Esophagus squamous epithelium (tissue), 4 donors: ENCODE measurements around the gene PDLIM7.

Experiments used
- CTCF ChIP-seq, 6 experiments: fragments of 450-650 bp in 4 of 6; fragments of 200-600 bp in 2 of 6; sonication (generic) in 2 of 6; IDR thresholded peaks; one replicate each; pipeline ENCODE4 v1.5.1; 2016 to 2019; ENCODE audit warnings: antibody characterized with exemption in 6 of 6, mild to moderate bottlenecking in 4 of 6, moderate library complexity in 4 of 6
- POLR2A ChIP-seq, 4 donors: fragments of 450-650 bp; IDR thresholded peaks; one replicate each; pipeline ENCODE4 v1.6.1; 2017; ENCODE audit warnings: antibody characterized with exemption in 4 of 4, mild to moderate bottlenecking in 4 of 4, moderate library complexity in 3 of 4

- TF ChIP-seq CTCF (IDR thresholded peaks at IDR 0.05): no peak
- TF ChIP-seq POLR2A (IDR thresholded peaks at IDR 0.05): no peak
These were observed 5.5 kb upstream of the PDLIM7 start for GRCh38 chr5:177502886-177503285.
